Osteocyte (in vitro differentiated cells): ENCODE measurements around the gene ZAR1L. TPM values are rescaled to one million over a fixed set of nuclear protein-coding genes. Genes with fewer than 3 reads are reported as not detected.

ENCODE experiments used
- DNase-seq: peaks from one replicate; pipeline ENCODE4 v3.0.0; 2021; ENCODE audit warnings: mixed read lengths; ENCODE audit not compliant: unreplicated experiment; ENCODE audit errors: extremely low spot score
- H3K27ac Mint-ChIP-seq: one replicate; pipeline ENCODE4 v1.8.0; 2021; ENCODE audit warnings: mild to moderate bottlenecking, mixed read lengths; ENCODE audit not compliant: unreplicated experiment
- H3K27me3 Mint-ChIP-seq: one replicate; pipeline ENCODE4 v1.8.0; 2021; ENCODE audit warnings: mixed read lengths; ENCODE audit not compliant: unreplicated experiment
- H3K36me3 Mint-ChIP-seq: one replicate; pipeline ENCODE4 v1.8.0; 2021; ENCODE audit warnings: mixed read lengths; ENCODE audit not compliant: unreplicated experiment
- H3K4me1 Mint-ChIP-seq: one replicate; pipeline ENCODE4 v1.8.0; 2021; ENCODE audit warnings: mixed read lengths; ENCODE audit not compliant: unreplicated experiment
- H3K4me3 Mint-ChIP-seq: one replicate; pipeline ENCODE4 v1.8.0; 2021; ENCODE audit warnings: mild to moderate bottlenecking, moderate library complexity, mixed read lengths; ENCODE audit not compliant: unreplicated experiment
- H3K9me3 Mint-ChIP-seq: one replicate; pipeline ENCODE4 v1.8.0; 2021; ENCODE audit warnings: mixed read lengths; ENCODE audit not compliant: unreplicated experiment
- total RNA-seq: library from RNA; stranded (reverse); gene quantifications from 2 replicates; pipeline ENCODE4 v1.2.1, GENCODE V29; 2021
- TF ChIP-seq, protein P1 (sequence below): fragments of 200-600 bp; sonication (generic); IDR thresholded peaks from 2 replicates; pipeline ENCODE4 v1.5.0; 2021; ENCODE audit warnings: antibody characterized with exemption, mild to moderate bottlenecking, moderate library complexity

Gene ZAR1L
- total RNA-seq, 1 donor from 2014 or later: not detected

DNA sequence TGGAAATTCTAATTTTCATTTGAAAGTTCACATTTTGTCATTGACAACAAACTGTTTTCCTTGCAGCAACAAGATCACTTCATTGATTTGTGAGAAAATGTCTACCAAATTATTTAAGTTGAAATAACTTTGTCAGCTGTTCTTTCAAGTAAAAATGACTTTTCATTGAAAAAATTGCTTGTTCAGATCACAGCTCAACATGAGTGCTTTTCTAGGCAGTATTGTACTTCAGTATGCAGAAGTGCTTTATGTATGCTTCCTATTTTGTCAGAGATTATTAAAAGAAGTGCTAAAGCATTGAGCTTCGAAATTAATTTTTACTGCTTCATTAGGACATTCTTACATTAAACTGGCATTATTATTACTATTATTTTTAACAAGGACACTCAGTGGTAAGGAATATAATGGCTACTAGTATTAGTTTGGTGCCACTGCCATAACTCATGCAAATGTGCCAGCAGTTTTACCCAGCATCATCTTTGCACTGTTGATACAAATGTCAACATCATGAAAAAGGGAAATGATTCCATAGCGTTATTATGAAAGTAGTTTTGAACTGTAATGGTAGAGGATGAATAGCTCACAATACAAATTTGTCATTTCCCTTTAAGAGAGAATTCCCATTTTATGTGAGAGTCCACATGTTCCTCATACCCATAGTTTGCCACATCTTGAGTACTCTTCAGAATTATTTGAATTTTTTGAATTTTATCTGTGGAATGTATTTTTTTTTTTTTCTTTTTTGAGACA, 2.7 kb upstream of the ZAR1L start:
- Mint-ChIP-seq H3K27me3 (no peaks in the 10 kb centered on the region), H3K9me3 (no peaks in the 10 kb centered on the region), H3K27ac (no peak overlapping the region), H3K4me3 (no peak overlapping the region), H3K4me1 (peaks cover 4% of the 10 kb centered on the region), H3K36me3 (no peaks in the 10 kb centered on the region)
- no peak for DNase-seq
- TF ChIP-seq, protein P1, sequence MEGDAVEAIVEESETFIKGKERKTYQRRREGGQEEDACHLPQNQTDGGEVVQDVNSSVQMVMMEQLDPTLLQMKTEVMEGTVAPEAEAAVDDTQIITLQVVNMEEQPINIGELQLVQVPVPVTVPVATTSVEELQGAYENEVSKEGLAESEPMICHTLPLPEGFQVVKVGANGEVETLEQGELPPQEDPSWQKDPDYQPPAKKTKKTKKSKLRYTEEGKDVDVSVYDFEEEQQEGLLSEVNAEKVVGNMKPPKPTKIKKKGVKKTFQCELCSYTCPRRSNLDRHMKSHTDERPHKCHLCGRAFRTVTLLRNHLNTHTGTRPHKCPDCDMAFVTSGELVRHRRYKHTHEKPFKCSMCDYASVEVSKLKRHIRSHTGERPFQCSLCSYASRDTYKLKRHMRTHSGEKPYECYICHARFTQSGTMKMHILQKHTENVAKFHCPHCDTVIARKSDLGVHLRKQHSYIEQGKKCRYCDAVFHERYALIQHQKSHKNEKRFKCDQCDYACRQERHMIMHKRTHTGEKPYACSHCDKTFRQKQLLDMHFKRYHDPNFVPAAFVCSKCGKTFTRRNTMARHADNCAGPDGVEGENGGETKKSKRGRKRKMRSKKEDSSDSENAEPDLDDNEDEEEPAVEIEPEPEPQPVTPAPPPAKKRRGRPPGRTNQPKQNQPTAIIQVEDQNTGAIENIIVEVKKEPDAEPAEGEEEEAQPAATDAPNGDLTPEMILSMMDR: no peak

DNA sequence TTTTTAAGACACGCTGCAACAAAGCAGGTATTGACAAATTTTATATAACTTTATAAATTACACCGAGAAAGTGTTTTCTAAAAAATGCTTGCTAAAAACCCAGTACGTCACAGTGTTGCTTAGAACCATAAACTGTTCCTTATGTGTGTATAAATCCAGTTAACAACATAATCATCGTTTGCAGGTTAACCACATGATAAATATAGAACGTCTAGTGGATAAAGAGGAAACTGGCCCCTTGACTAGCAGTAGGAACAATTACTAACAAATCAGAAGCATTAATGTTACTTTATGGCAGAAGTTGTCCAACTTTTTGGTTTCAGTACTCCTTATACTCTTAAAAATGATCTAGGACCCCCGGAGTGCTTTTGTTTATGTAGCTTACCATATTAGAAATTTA, 1.3 kb upstream of the ZAR1L start:
- DNase-seq: no peak
- Mint-ChIP-seq H3K36me3 (no peaks in the 10 kb centered on the region), H3K4me1 (peaks cover 4% of the 10 kb centered on the region), H3K27me3 (no peaks in the 10 kb centered on the region), H3K4me3 (peak overlapping the region; percentile 96), H3K9me3 (no peaks in the 10 kb centered on the region), H3K27ac (peak overlapping the region; percentile 99)
- TF ChIP-seq, protein P1: no peak

DNA sequence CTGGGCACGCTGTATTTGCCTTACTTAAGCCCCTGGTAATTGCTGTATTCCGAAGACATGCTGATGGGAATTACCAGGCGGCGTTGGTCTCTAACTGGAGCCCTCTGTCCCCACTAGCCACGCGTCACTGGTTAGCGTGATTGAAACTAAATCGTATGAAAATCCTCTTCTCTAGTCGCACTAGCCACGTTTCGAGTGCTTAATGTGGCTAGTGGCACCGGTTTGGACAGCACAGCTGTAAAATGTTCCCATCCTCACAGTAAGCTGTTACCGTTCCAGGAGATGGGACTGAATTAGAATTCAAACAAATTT, 821 bp upstream of the ZAR1L start:
- H3K27ac Mint-ChIP-seq: peak overlapping the region; percentile 99
- peak overlapping the region; percentile 96 for H3K4me3 Mint-ChIP-seq
- no peaks in the 10 kb centered on the region for H3K27me3 Mint-ChIP-seq
- no peaks in the 10 kb centered on the region for H3K9me3 Mint-ChIP-seq
- H3K36me3 Mint-ChIP-seq: no peaks in the 10 kb centered on the region
- TF ChIP-seq, protein P1: no peak
- peaks cover 4% of the 10 kb centered on the region for H3K4me1 Mint-ChIP-seq
- no peak for DNase-seq

DNA sequence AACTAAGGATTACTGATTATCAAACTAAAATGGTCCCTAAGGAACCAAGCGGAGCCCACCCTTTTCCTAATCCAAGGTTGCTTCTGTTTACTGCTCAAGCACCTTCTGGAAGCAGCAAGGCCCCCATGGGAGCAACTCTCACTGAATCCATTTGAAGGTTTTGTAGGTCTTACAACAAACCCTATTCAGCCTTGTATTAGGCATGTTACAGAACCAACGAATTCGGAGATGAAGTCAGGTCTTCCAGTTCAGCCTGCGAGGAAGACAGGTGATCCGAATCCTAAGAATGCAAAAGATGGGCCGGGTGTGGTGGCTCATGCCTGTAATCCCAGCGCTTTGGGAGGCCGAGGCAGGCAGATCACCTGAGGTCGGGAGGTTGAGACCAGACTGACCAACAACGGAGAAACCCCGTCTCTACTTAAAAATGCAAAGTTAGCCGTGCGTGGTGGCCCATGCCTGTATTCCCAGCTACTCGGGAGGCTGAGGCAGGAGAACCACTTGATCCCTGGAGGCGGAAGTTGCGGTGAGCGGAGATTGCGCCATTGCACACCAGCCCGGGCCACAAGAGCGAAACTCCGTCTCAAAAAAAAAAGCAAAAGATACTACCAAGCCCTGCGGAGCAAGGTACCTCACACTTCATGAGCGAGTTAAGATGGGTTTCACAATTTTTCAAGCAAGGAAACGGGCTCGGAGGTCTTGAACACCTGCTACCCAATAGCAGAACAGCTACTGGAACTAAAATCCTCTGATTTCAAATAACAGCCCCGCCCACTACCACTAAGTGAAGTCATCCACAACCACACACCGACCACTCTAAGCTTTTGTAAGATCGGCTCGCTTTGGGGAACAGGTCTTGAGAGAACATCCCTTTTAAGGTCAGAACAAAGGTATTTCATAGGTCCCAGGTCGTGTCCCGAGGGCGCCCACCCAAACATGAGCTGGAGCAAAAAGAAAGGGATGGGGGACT, 609 bp downstream of the ZAR1L start:
- DNase-seq: no peak
- Mint-ChIP-seq H3K4me1 (peaks cover 4% of the 10 kb centered on the region), H3K27me3 (no peaks in the 10 kb centered on the region), H3K36me3 (no peaks in the 10 kb centered on the region), H3K27ac (peak overlapping the region; percentile 99), H3K4me3 (peak overlapping the region; percentile 96), H3K9me3 (no peaks in the 10 kb centered on the region)
- TF ChIP-seq, protein P1: no peak
